HL-60 (cell line): ENCODE results near the gene C19orf53.

Experiments
- DNase-seq, 2 experiments: peaks; one replicate each; pipeline ENCODE4 v3.0.0-alpha.2; 2010 to 2020; ENCODE audit warnings: low read depth in 1 of 2, low spot score in 1 of 2
- H3K27ac ChIP-seq: fragments of 250-450 bp; sonication (Bioruptor Pico); replicated peaks from 2 replicates; pipeline ENCODE4 v1.5.1; 2020; ENCODE audit warnings: mild to moderate bottlenecking, moderate library complexity
- H3K27me3 ChIP-seq: fragments of 250-450 bp; sonication (Bioruptor Pico); 2 replicates; pipeline ENCODE4 v1.5.1; 2021; ENCODE audit warnings: mild to moderate bottlenecking, moderate library complexity; ENCODE audit not compliant: insufficient read depth, poor library complexity, severe bottlenecking
- H3K4me3 ChIP-seq: replicated peaks from 2 replicates; pipeline ENCODE4 v1.5.1; 2011; ENCODE audit warnings: mild to moderate bottlenecking, control low read depth, low read length; ENCODE audit not compliant: insufficient read depth
- CTCF ChIP-seq: IDR thresholded peaks from one replicate; pipeline ENCODE4 v1.5.1; 2011; ENCODE audit warnings: low read length, control low read depth, inconsistent platforms; ENCODE audit not compliant: insufficient read depth
- GABPA ChIP-seq: IDR thresholded peaks from 2 replicates; pipeline ENCODE4 v1.6.1; 2012; ENCODE audit warnings: low read depth
- POLR2AphosphoS5 ChIP-seq: IDR thresholded peaks from 2 replicates; pipeline ENCODE4 v1.6.1; 2012; ENCODE audit warnings: low read depth
- REST ChIP-seq: IDR thresholded peaks from 2 replicates; pipeline ENCODE4 v1.6.1; 2012; ENCODE audit warnings: low read depth; ENCODE audit not compliant: insufficient replicate concordance
- SPI1 ChIP-seq: IDR thresholded peaks from 2 replicates; pipeline ENCODE4 v1.6.1; 2012; ENCODE audit warnings: low read depth, mild to moderate bottlenecking, borderline replicate concordance
- long read RNA-seq: library from polyadenylated mRNA; unstranded; transcript quantifications from one replicate; pipeline ENCODE4 v2.0.0, GENCODE V29; 2020

The C19orf53 gene
- long read RNA-seq, transcript C19orf53-202 (3 exons, 873 nt) = major isoform, 22 of 23 reads
- long read RNA-seq, partial matches to known transcripts = 0 of 23 reads
- long read RNA-seq, other reads (novel, unspliced or antisense) = 1 of 23 reads

DNA sequence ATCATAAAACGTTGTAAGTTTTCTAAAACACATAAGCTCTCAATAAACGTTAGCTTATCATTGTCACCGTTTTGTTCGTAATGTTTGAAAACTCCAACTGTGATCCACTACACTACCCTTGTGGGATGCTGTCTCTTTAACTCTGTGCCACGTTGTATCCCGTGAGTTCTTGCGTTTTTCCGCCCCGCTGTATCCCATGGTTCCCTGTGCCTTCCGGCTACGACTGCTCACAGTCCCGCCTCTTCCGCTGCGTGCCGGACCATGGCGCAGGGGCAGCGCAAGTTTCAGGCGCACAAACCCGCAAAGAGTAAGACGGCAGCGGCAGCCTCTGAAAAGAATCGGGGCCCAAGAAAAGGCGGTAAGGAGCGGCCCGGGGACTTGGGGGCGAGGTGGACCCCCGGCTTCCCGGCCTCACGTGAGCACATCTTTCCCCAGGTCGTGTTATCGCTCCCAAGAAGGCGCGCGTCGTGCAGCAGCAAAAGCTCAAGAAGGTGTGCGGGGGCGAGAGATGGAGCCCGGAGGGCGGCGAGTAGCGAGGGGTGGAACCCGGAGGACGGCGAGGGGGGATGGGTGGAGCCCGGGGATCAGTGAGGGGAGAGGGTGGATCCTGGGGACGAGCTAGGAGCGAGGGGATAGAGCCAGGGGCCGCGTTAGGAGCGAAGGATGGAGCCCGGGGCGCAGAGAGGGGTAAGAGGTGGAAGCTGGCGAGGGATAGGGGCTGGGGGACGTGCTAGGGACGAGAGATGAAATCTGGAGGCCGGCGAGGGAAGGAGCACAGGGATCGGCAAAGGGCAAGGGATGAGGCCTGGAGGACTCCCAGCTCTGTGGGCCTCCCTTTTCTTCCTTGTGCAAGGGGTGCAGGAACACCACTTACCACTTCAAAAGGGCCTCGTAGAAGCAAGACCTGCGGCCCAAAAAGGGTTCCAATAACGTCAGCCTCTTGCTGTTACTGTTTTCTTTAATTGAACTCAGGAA is at the start of gene C19orf53:
Gene C19orf53 (plus strand): TSS at position 240 of the 975 bp plus-strand sequence. CDS start 22 bp downstream, at position 262.
- peak; percentile 88 to 94 for DNase-seq
- Histone ChIP-seq H3K4me3 (peak within 1 kb of the TSS; percentile 98), H3K27ac (peak within 1 kb of the TSS; percentile 83), H3K27me3 (no peaks in the 10 kb centered on the region)
- TF ChIP-seq SPI1 (peak; percentile 26; the same call in 1 of the 2 replicates), GABPA (peak; percentile 95), REST (peak; percentile 37), POLR2AphosphoS5 (peak; percentile 99), CTCF (no peak)

- Histone ChIP-seq H3K27me3 (no peaks in the 10 kb centered on the region), H3K27ac (no peak overlapping the region), H3K4me3 (no peak overlapping the region)
- no peak for TF ChIP-seq SPI1
- no peak for TF ChIP-seq CTCF
- TF ChIP-seq REST = no peak
- no peak for DNase-seq
Measured at GRCh38 chr19:13726323-13726722, 47.9 kb upstream of the C19orf53 start.

GRCh38 chr19:13727798-13728197 is 46.5 kb upstream of the C19orf53 start:
- TF ChIP-seq SPI1 (no peak), GABPA (no peak), POLR2AphosphoS5 (no peak), REST (no peak), CTCF (no peak)
- Histone ChIP-seq H3K27me3 (no peaks in the 10 kb centered on the region), H3K27ac (no peak overlapping the region), H3K4me3 (no peak overlapping the region)
- no peak for DNase-seq
